Neural cell (in vitro differentiated cells): Measurements from ENCODE around the gene MAGI2.

Experiments
- CTCF ChIP-seq: fragments of 450-650 bp; IDR thresholded peaks from 2 replicates; pipeline ENCODE4 v1.5.1; 2014; ENCODE audit warnings: antibody characterized with exemption, mild to moderate bottlenecking, moderate library complexity; ENCODE audit not compliant: poor library complexity, severe bottlenecking
- POLR2AphosphoS5 ChIP-seq: IDR thresholded peaks from 2 replicates; pipeline ENCODE4 v1.6.1; 2012
- SMC3 ChIP-seq: fragments of 450-650 bp; conservative IDR thresholded peaks from 2 replicates; pipeline ENCODE4 v1.6.1; 2014; ENCODE audit warnings: antibody characterized with exemption, mild to moderate bottlenecking, moderate library complexity; ENCODE audit not compliant: poor library complexity

GRCh38 chr7:78125884-78126283 lies 1327.6 kb downstream of the MAGI2 start:
- TF ChIP-seq CTCF (no peak), POLR2AphosphoS5 (no peak), SMC3 (no peak)
